ENCODE data around the gene ASCL5.

The ASCL5 gene

DNA sequence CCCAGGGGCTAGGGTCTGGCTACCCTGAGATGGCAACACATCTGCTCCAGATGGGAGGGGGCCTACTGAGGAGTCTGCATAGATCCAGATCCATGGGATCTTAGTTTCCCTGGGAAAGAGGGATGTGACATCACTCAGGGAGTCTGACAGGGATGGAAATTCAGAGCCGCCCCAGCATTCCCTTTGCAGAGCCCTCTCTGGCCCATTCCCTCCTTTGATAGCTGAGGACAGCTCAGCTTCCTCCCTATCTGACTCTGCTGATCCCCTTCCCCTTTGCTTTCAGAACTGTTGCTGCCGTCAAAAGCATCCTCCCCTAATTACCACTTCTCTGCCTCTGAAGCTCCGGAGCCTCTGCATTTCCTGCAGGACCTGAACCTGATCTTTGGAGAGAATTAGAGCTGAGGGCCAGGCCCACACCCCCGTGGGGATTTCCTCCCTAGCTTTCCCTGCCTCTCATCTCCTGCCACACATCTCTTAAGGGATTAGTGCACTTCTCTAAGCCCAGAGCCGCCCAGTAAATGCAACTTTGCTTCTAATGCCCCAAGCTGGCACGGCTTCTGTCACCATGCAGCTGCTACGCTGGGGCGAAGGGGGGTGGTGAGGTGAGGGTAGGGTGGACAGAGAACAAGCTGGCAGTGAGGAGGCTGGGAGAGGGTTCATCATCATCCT is 9.5 kb upstream of the ASCL5 start:
- DNase-seq = no peak

DNA sequence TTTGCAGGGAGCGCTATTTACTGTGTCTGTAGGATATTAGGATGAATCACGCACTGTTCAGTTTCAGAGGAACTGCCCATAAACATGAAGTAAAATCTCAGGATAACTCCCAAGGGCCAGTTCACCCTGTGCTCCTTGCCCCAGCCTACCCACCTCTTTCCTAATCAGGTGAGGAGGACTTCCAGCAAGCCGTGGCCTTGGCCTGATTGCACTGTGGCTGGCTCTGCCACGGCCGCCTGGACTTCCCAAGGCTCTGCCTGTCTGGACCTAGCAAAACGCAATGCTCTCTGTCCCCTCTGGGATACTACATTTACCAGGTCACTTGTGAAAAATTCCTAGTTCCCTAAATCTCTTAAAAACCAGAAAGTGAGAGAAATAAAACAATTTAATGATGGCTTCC is 7.4 kb upstream of the ASCL5 start:
- DNase-seq = no peak

DNA sequence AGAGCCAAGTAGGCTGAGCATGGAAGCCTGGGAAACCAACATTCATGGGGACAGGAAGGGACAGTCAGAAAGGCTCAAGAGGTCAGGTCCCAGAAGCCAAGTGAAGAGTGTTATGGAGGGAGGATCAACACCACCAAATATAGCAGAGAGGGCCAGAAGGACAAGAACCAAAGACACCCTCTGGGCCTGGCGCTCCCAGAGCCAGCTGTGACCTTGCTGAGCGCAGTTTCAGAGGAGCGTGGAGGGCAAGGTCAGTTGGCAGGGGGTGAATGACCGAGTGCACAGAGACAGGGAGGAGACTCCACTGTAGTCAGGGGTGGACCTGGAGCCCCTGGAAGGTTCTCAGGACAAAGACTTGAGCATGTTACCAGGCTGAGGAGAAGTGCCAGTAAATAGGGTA is 4.4 kb upstream of the ASCL5 start:
- DNase-seq = no peak

DNA sequence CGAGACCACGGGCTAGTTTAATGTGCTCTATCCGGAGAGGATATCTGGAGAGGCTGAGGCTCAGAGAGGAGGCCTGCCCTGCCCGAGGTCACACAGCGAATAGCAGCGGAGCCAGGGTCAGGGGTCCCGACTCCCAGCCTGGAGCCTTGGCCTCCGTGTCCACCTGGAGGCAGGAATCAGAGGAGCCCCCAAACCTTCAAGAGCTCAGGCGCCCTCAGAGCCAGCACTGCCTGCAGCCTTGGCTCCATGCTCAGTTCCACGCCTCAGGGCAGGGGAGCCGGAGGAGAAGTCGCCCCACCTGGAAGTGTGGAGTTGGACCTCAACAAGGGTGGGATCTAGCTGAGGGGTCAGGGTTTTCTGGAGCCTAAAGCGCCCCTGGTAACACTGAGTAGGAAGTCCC is 2.0 kb upstream of the ASCL5 start:
- DNase-seq = no peak

DNA sequence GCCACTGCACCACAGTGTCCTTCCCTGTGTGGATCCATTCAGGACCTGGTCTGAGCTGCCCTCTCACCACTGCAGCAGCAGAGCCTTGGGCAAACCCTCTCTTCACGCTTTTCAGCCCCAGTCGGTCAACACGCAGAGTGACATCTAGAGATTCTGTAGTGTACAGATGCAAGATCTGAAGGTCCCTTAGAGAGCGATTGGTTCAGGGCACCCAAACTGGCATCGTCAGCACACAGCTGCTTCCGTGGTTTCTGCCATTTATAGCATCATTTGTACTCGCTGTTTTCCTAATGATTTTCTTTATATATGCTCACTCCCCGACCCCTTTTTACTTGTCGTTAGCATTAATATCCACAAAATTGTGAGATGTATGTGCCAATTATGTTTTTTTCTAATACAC is 1.5 kb upstream of the ASCL5 start:
- DNase-seq = no peak

DNA sequence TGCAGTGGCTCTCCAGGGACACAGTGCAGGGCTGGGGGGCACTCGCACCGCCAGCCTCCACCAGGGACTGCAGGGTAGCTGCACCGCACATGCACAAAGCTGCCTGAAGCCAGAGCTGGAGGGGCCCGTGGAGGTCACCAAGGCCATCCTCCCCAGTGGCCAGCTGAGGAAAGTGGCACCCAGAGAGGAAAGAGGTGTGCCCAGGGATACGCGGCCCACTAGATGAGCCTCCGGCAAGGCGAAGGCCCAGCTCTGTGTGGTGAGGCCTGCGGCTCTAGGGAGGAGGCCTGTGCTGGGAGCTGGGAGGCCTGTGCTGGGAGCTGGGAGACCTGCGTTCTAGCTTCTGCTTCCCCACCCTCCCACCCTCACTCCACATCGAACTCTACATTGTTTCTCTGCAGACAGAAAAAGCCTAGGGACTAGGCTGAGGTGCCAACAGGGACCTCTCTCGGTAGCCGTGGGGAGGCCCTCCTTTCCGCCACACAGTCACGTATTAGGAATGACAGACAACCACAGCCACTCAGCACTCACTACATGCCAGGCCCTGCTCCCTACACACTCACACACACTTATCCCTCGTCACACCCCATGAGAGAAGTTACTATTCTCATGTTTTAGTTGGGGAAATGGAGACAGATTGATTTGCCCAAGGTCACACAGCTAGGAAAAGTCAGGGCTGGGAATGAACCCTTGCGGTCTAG is 921 bp upstream of the ASCL5 start:
- DNase-seq = no peak

DNA sequence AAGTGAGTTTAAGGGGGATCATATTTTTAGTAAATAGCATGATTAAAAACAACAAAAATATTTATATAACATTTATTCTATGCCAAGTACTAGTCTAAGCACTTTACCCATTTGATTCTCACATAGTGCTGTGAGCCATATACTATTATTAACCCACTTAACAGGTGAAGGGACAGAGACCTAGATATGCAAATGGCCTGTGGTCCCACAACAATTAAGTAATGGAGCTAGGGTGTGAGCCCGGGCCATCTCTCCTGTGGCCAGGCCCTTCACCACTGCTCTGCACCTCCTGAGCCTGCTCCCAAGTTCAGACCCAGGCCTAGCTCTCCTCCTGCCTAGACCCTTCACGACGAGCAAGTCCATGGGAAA is 537 bp downstream of the ASCL5 start:
- DNase-seq = no peak

DNA sequence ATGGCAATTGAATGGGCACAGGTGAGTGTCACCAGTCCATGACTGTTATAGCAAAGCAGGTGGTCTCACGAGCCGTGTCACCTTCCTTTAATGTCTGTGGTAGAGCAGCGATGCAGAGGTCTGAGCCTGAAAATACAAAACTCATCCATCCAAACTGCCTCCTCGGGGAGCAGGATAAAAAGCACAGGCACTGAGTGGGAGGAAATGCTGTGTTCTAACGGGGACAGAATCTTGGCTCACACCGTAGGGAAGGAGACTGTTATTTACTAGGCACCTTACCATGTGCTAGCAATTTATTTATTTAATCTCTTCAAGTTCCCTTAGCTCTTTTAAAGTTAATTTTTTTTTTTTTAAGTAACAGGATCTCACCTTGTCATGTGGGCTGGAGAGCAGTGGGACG is 1.2 kb downstream of the ASCL5 start:
- no peak for DNase-seq

DNA sequence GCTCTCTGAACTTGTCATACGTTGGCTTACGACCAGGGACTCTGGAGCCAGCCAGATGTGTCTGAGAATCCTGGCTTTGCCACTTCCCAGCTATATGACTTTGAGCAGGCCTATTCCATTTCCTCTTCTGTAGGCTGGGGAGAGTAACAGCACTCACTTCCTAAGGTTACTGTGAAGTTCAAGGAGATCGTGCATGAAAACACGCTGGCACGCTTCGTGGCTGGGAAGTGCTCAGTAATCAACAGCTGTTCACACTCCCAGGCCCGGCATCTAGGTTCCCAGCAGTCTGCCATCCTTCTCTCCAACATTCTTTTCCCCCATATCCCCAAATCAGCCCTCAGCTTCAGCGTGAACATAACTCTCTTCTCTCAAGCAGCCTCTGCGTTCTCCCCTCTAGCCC is 2.0 kb downstream of the ASCL5 start:
- DNase-seq = no peak

DNA sequence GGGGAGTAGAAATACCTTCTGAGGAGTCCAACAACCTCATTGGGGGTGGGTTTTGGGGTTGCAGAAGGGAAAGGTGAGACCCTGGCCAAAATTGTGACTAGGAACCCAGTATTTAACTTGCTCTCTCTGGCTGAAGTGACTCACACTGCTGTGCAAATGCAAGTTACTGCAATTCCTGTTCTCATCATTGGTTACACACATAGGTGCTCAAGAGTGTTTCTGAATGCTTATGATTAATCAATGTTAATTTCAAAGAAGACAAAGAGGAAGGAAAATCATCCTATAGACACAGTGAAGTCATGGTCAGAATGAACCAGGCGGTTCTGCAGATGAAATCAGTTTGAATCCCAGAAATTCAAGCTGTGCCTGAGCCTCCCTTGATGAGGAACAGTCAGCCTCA is 3.1 kb downstream of the ASCL5 start:
- no peak for DNase-seq

DNA sequence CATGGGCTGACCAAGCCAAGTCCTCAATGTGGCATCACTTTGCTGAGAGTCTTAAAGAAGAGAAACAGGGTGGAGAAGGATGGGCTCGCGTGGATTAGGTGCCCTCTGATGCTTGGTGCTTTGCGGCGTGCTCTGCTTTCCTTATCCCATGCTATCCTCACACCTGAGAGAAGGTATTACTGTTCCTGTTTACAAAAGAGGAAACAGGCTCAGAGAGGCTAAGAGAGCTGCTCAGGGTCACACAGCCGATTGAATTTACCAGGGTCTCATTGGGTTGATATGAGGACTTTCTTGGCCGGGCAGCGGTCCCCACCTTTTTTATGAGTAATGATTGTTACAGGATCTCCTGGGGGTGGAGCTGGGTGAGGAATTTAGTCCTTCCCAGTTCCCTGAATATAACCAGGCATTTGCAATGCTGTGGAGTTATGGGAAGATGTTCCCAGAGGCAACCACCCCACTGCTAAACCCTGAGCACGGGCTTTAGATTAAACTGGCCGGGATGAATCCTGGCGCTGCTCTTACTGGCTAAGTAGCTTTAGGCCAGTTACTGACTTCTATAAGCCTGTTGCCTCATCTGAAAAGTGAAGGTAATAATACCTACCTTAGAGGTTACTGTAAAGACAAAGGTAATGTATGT is 4.5 kb downstream of the ASCL5 start:
- DNase-seq = no peak

DNA sequence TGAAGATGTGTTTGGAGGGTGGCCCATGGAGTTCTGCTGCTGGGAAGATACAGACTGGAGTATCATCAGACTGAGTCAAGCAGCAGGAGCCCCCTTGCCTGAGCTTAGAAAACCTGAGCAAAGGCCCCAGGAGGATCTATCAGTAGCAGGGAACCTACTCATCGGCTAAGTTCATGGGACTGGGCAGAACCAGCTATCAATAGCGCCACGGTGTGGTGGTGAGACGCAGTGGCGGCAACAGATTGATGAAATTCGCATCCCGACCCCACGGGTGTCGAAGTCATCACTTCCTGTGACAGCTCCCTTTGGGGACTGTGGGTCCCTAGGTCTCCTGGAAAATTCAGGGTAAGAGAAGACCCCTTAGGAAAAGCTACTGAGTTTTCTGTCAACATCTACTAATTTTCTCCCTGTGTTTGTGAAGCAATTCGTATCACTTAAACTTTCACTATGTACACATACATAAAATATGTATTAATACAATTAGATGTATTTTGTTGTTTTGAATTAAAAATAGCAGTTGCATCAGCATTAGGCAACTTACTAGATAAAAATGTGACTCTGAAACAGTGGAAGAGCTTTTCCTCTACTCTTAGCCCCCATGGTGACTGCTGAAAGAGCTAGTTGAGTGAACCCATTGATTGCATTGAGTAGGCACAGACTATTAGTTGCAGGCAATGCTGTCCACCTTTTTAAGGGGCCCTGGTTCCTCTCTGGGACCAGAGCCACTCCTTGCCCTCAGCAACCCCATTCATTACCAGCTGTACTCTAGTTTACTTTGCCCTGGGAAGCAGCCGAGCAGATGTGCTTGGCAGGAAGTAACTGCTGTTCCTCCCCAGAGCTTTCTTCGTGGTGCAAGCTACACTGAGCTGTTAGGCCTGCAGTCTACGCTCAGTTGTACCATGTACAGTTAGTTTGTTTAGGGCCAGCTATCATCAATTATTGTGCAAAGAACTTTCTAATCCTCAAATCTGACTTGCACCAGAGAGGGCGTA is 7.5 kb downstream of the ASCL5 start:
- peak; percentile 35 for DNase-seq

DNA sequence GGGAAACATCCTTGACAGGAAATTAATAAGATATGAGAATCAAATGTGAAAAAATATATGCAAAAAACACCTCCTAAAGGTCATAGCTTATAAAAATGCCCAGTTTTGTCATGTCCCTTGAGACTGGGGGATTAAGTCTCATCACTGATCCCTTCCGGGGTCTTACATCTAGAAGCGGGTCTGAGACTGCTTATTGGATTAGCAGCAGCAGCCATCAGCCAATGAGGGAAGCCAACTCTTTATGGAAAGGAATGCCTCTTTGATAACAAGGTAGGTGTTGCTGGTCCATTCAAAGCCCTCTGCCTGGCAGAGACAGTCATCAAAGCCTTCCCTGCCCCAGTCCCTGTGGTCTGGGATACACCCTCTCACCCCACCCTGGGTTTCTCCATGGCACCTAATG is 10.9 kb downstream of the ASCL5 start:
- DNase-seq = no peak

DNA sequence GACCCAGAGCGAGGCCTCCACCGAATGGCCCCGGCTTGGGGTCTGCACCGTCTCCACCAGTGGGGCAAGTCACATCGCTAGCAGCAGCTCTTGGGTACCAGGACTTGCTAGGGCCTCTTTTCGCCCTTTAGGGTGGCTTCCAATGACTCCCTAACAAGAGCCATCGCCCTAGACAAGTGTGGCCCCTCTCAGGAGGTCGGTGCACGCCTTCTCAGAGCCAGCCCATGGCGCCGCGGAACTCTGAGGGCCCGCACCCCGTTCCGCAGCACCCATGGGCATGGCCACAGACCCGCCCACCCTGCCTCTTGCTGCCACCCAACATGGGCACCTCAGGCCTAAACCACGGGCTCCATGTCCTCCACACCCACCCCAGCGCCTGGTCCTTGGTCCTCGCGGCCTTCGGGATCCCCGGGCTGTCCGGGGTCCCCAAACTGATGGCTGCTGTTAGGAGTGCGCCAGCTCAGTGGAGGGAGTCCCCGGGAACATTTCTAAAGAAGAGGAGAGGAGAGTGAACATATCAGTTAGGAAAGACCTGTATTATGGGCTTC is 11.5 kb downstream of the ASCL5 start:
- DNase-seq = no peak

DNA sequence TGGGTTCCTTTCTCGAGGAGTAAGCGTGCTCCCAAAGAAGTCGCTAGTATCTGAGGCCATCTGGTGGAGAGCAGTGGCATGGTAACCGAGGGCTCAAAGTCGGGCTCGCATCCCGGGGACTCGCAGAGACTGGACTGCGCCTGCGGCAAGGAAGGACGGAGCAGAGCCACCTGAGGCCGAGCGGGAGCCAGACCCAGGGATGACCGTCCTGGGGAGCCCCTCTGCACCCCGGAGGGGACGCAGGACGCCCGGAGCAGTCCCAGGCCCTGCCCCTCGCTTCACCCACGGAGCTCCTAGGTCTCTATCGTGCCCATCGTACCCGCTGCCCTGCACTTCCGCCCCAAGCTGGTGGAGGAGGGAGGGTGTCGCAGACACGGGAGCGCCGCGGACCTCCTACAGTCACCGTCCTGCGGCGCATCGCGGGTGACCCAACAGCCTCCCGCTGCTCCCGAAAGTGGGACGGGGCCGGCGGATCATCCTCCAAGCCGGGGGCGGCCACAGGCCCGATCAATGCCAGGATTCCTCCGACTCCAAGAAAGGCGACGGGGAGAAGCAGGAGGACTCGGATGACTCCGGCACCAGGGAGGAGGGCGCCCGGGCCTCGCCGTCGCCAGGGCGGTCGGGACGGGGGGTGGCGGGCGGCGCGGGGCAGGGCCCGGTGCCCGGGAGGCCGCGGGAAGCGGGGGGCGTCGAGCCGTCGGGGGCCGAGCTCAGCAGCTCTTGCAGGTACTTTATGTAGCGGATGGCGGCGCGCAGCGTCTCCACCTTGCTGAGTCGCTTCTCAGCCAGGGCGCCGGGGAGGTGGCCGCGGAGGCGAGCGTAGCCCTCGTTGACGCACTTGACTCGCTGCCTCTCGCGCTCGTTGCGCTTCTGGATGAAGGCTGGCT is 12.5 kb downstream of the ASCL5 start:
- peak; percentile 52 for DNase-seq

DNA sequence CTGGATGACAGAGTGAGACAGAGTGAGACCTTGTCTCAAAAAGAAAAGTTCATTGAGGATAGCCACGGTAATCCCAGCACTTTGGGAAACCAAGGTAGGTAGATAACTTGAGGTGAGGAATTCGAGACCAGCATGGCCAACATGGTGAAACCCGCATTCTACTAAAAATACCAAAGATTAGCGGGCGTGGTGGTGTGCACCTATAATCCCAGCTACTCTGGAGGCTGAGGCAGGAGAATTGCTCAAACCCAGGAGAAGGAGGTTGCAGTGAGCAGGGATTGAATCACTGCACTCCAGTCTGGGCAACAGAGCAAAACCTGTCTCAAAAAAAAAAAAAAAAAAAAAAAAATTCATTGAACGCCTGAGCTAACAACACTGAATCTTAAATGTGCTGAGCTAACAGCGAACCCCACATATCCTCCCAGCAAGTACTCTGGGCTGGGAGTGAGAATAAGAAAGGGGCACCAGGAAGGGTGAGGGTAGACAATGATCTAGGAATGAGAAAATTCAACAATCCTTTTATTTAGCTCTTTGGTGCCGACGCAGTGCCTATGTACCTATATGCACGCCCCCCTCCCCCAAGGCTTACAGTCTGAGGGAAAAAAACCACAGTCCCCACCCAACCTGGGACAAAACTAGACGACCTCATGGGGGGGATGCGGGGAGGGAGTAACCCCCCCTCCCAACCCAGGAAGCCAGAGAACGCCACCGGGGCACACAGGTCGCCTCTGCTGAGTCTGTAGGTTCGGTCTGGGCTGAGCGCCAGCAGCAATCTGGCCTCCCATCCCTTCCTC is 13.3 kb downstream of the ASCL5 start:
- DNase-seq = no peak

DNA sequence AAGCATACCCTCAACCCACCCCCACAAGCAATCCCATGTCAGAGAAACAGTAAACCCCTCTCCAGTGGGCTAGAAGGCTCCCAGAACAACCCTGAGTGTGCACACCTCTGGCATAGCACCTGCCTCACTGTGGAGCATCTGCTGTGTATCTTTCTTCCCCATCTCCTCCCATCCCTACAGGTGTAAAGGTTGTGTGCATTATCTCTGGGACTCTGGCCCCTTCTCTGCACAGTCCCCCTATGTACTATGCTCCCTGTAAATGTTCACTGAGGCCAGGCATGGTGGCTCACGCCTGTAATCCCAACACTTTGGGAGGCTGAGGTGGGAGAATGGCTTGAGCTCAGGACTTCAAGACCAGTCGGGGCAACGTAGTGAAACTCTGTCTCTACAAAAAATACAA is 14.1 kb downstream of the ASCL5 start:
- no peak for DNase-seq

DNA sequence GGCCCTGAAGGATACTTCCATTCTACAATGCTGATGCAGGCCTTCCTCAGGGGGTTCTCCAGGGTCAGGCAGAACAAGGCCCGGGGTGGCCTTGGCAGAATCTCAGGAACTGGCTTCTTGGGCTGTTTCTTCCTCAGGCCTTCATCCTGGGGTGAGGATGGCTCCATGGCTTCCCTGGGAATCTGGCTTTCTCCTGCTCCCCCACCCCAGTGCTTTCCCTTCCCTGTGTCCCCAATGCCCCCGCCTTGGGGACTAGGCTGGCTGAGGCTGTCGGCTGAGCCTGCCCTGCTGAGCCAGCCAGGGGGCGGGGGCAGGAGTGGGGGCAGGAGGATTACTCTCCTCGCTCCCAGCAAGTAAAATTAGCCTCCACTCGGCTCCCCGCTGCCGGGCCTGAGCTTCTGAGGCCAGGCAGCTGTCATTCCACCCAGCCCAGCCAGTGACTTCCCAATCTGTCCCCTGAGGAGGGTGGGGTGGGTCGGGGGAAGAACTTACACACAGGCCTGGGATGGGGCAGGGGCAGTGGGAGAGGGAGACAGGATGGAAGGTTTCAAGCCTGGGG is 14.7 kb downstream of the ASCL5 start, which contains the start of gene CACNA1S:
Gene CACNA1S, minus strand, starts transcription at position 254 of the 559 bp plus-strand sequence. Its CDS starts 87 bp downstream, at position 167.
- DNase-seq = no peak

DNA sequence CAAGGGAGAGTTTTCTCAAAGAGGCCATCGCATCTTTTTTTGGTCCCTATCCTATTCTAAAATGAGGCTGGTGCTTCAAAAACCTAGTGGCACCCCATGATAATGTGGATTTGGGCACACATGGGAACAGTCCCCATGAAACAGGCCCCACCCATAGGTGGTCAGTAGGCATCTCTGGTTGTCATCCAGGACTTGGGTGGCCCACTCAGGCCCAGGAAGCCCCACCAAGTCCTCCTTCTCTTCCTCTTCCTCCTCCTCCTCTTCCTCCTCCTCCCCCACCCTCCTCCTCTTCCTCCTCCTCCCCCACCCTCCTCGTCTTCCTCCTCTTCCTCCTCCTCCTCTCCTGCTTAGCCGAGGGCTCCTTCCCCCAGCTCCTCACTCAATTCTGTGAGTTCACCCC is 15.3 kb downstream of the ASCL5 start:
- no peak for DNase-seq

DNA sequence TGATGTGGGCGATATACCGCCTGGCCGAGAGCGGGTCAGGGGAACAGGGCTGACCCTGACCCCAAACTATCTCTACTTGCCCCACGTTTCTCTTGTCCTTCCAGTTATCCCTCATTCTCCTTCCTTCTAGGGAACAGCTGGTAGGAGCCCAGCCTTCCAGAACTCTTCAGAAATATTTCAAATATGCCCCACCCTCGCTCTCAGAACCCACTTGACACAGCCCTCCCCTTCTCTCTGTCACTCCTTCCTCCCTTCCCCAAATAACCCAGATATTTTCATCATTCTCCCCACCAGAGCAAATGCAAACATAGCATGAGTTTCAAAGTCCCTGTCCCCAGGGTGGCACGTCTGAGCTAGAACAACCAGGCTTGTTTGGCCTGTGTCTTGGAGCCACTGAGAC is 15.8 kb downstream of the ASCL5 start:
- DNase-seq = no peak

DNA sequence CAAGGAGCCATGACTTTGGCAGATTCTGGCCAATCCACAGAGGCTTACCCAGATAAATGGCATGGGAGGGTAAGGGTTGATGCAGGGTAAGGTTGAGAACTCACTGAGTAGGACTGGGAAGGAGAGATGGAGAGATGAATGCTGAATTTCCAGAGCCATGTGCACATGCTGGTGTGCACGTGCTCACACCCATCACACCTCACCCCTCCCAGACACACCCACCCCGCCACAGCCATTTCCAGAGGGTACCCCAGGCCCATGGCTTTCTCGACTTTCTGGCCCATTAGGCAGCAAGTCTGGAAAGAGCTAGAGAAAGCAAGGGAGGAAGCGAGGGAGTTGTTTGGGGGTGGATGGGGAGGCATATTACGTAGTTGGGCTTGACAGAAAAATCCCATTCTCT is 16.4 kb downstream of the ASCL5 start:
- DNase-seq = no peak
